Heart left ventricle (tissue), 16 donors: Measurements from ENCODE around the gene AFF3. TPM values are rescaled to one million over a fixed set of nuclear protein-coding genes. Genes with fewer than 3 reads are reported as not detected.
A peak's percentile ranks its signal among the peaks of the same experiment; 100 is the strongest.

ENCODE experiments used
- ATAC-seq, 4 donors: fragments of 200-7000 bp; cut with Tn5 transposase; one replicate each; pipeline ENCODE4 v1.9.1; 2020 to 2022; ENCODE audit warnings: moderate library complexity in 4 of 4, mild to moderate bottlenecking in 3 of 4, moderate number of reproducible peaks in 1 of 4
- DNase-seq, 5 donors: peaks; one replicate each; pipeline ENCODE4 v3.0.0-alpha.2; 2020
- H3K27ac ChIP-seq, 12 donors: fragments of 200-600 bp; sonication (generic) in 4 of 12; one replicate each; pipeline versions ENCODE4 v1.5.0 to v1.8.0; 2016 to 2022; ENCODE audit warnings: mild to moderate bottlenecking in 2 of 12
- H3K27me3 ChIP-seq, 9 donors: fragments of 200-600 bp; sonication (generic) in 2 of 9; one replicate each; pipeline versions ENCODE4 v1.5.1 to v1.8.0; 2016 to 2022; ENCODE audit warnings: mild to moderate bottlenecking in 3 of 9
- H3K36me3 ChIP-seq, 9 donors: fragments of 200-600 bp; sonication (generic) in 2 of 9; one replicate each; pipeline versions ENCODE4 v1.5.0 to v1.8.0; 2018 to 2022; ENCODE audit warnings: mild to moderate bottlenecking in 2 of 9
- H3K4me1 ChIP-seq, 12 donors: fragments of 200-600 bp; sonication (generic) in 4 of 12; one replicate each; pipeline versions ENCODE4 v1.5.0 to v1.8.0; 2016 to 2022; ENCODE audit warnings: mild to moderate bottlenecking in 3 of 12
- H3K4me3 ChIP-seq, 12 donors: fragments of 200-600 bp; sonication (generic) in 4 of 12; one replicate each; pipeline versions ENCODE4 v1.5.0 to v1.8.0; 2017 to 2022; ENCODE audit warnings: mild to moderate bottlenecking in 9 of 12, moderate library complexity in 4 of 12
- H3K9me3 ChIP-seq, 12 donors: fragments of 200-600 bp; sonication (generic) in 4 of 12; one replicate each; pipeline versions ENCODE4 v1.5.0 to v1.8.0; 2016 to 2022; ENCODE audit warnings: mild to moderate bottlenecking in 1 of 12
- POLR2A ChIP-seq, 2 donors: fragments of 450-650 bp; IDR thresholded peaks; one replicate each; pipeline ENCODE4 v1.6.1; 2017; ENCODE audit warnings: antibody characterized with exemption in 2 of 2, mild to moderate bottlenecking in 2 of 2, moderate library complexity in 2 of 2
- WGBS, 4 donors: extraction: QIAGEN DNeasy Blood & Tissue Kit in 2 of 4; methylation state at CpG; one replicate each; pipeline versions ENCODE4 v1.1.5 to v1.1.7; 2013 to 2018; 5-methylcytosine and 5-hydroxymethylcytosine counted together
- intact Hi-C, 10 donors: fragments of 100-400 bp; cut with DNase I; formaldehyde crosslinking; loops; one replicate each; pipeline versions ENCODE4 v1.11.1 to v1.14.2; 2022
- polyA plus RNA-seq, 2 donors: library from polyadenylated mRNA; stranded (reverse); fragments of 200-250 nt; gene quantifications; one replicate each; pipeline ENCODE4 v1.2.3, GENCODE V29; 2013
- total RNA-seq, 9 donors: library from RNA; depleted of rRNA in 2 of 9; stranded (reverse); fragments of >200 nt in 2 of 9; fragmentation: NEBNext Ultra II Directional in 3 of 9; extraction: Animal tissue kit (Norgen Biotek cat#: 25700) in 3 of 9; gene quantifications; one replicate each; pipeline versions ENCODE4 v1.1.0 to v1.2.4, GENCODE V29; 2016 to 2023
- TF ChIP-seq, protein P1 (sequence below), 12 donors: fragments of 200-600 bp; sonication (generic) in 4 of 12; IDR thresholded peaks; one replicate each; pipeline versions ENCODE4 v1.5.0 to v1.8.0; 2018 to 2022; ENCODE audit warnings: antibody characterized with exemption in 12 of 12, mild to moderate bottlenecking in 5 of 12
- donor health status: ischemic (EF 13 %, LVEDD 7.1; RV severe dilation, severe dysfunction).
- donor health status: healthy with polysubstance abuse.
- donor health status: DM: no; HTN: yes; CAD: no.
- donor health status: DM: no; HTN: no; CAD: no.
- donor health status: ischemic (EF 25% LVEDD 6.9; RV normal size, moderate dysfunction).
- donor health status: ischemic (EF 25% LVEDD 5.7; RV mildly dilated, moderate dysfunction).
- donor health status: healthy.
- donor health status: DM: yes; HTN: yes; CAD: no.
- donor health status: ischemic (EF 35%, LVEDD 5.7; RV mildly dilated, moderate dysfunction).
- donor health status: nonischemic (EF 11% LVEDD 7.7; RV severe dilation, severe dysfunction).
- donor health status: DM: yes; HTN: yes; CAD: no.
- donor health status: PGD.
- donor health status: ischemic (EF 29% LVEDD 5.4; RV normal size, mild dysfunction).
- donor health status: nonischemic (EF 23%, LVEDD 6.1; RV moderate dilation, normal function).

AFF3 gene
- total and polyA plus RNA-seq, 11 donors = 1.3 to 15.5 (median 4.7) TPM

DNA sequence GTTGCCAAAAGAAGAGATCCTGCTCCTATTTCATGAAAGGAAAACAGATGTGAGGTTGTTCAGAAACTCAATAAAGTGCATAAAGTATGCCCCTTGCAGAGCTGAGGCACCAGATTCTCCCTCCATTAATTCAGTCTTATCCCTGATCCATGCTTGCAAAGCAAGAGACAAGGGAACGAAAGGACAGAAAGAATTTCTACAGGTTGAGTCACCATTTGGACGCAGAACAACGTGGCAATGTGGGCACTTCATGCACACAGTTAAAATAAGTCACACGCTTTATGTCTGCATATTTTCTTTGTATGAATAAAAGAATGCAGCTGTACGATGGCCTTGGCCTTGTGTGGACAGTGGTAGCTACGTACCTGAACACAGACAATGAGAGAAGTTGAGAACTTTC is 330.8 kb downstream of the AFF3 start:
- Histone ChIP-seq H3K27ac (no peak overlapping the region), H3K27me3 (no peaks in the 10 kb centered on the region), H3K4me1 (peaks cover 0 to 8% (median 0%) of the 10 kb centered on the region in 12 donors), H3K9me3 (peaks cover 0 to 9% (median 0%) of the 10 kb centered on the region in 12 donors), H3K36me3 (no peaks in the 10 kb centered on the region), H3K4me3 (no peak overlapping the region)
- ATAC-seq (peak in 3 of 4 donors; percentile 22 to 50 (median 30)), DNase-seq (no peak)
- intact Hi-C loops = loop anchor here in 4 of 10 donors (10.0 kb wide), 2 partner anchors 257 to 433 kb away; no protein-coding TSS in a partner anchor
- TF ChIP-seq POLR2A (IDR thresholded peaks at IDR 0.05) = no peak
- TF ChIP-seq, protein P1, sequence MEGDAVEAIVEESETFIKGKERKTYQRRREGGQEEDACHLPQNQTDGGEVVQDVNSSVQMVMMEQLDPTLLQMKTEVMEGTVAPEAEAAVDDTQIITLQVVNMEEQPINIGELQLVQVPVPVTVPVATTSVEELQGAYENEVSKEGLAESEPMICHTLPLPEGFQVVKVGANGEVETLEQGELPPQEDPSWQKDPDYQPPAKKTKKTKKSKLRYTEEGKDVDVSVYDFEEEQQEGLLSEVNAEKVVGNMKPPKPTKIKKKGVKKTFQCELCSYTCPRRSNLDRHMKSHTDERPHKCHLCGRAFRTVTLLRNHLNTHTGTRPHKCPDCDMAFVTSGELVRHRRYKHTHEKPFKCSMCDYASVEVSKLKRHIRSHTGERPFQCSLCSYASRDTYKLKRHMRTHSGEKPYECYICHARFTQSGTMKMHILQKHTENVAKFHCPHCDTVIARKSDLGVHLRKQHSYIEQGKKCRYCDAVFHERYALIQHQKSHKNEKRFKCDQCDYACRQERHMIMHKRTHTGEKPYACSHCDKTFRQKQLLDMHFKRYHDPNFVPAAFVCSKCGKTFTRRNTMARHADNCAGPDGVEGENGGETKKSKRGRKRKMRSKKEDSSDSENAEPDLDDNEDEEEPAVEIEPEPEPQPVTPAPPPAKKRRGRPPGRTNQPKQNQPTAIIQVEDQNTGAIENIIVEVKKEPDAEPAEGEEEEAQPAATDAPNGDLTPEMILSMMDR (IDR thresholded peaks at IDR 0.05) = no peak
- 70 to 80% (median 76%) methylated on average over 6 of the region's 6 CpGs for WGBS, 4 donors

DNA sequence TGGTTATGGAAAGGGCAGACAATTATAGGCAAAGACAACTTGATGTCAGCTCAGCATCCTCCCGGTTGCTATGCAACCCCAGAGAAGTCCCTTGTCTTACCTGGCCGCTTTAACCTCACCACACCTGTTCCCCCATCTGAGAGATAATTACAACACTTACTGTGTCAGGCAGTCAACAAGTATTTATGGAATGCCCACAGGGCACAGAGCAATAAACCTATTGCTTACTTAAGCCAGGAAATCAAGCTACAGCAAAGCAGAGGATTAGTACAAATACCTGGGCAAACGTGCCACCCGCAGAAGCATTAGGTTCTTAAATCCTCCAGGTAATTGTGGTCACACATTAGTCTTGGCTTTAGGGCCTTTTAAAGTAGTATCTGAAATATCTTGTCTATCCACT is 332.2 kb downstream of the AFF3 start:
- no peaks in the 10 kb centered on the region for H3K36me3 ChIP-seq
- intact Hi-C loops = loop anchor here in 4 of 10 donors (10.0 kb wide), 2 partner anchors 255 to 435 kb away; no protein-coding TSS in a partner anchor
- H3K27ac ChIP-seq = no peak overlapping the region
- 75 to 93% (median 92%) methylated on average over 4 of the region's 4 CpGs for WGBS, 4 donors
- H3K4me3 ChIP-seq = no peak overlapping the region
- no peak for DNase-seq
- no peak for TF ChIP-seq POLR2A (IDR thresholded peaks at IDR 0.05)
- TF ChIP-seq, protein P1 (IDR thresholded peaks at IDR 0.05) = no peak
- peaks cover 0 to 8% (median 0%) of the 10 kb centered on the region in 12 donors for H3K4me1 ChIP-seq
- ATAC-seq = no peak
- H3K9me3 ChIP-seq = peaks cover 0 to under 1% (median 0%) of the 10 kb centered on the region in 12 donors
- no peaks in the 10 kb centered on the region for H3K27me3 ChIP-seq

DNA sequence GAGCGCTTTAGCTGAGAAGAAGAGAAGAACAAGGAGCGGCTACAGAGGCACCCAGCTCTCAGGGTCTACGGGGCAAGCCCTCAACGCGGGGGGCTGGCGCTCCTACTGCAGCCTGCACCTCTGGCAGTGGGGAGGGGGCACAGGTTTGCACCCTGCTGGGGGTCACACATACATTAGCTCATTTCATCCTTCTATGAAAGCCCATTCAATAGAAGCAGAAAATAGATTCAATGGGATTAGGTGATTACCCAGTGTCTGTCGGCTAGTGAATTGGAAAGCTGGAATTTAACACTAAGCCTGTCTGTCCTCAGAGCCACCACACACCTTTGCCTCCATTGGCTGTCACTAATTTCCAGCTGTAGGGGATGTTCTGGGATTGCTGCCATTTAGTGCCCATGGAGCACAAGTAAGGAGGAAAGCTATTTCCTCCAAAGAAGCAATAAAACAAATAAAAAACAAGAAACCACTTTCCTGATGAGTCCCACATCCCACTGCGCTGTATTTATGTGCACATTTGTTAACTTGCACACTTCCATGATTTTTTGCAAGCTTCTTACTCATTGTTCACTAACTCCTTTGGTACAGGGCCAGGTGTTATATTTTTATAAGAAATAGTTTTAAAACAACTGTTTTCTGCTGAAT is 333.0 kb downstream of the AFF3 start:
- WGBS, 4 donors = 85 to 92% (median 89%) methylated on average over 8 of the region's 8 CpGs

DNA sequence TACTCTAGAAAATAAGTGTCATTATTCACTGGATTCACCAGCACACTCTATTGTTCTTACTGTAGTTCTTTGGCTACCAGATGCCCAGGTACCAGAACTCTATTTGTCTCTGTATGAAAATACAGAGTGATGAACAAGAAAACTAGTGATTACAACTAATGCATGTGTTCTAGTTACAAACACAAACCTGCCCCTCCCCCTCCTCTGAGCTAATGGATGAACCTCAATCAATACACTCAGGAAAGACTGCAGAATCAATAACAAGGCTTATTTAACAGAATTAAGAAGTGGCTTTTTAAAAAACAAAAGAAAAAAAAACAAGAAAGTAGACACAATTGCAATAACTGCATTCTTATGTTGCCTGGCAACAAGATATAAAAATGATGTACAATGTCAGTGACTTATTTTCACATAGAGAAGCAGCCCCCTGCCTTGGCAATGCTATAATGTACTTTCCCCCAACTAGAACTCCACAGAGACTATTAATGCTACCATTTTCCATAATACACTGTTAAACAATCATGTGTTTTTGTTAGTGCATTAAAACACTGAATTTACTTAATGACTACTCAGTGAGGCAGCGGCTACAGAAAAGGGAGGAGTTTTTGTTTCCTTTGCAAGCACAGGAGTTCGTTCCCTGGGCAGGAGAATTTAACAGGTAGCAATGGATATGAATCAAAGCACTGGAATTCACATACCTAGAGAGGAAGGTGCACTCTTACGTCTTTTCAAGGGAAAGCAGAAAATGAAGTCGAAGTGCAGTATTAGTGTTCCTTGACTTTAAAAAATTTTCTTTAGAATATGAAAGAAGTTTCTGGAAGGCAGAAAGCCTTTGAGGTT is 333.8 kb downstream of the AFF3 start:
- H3K9me3 ChIP-seq = peaks cover 0 to 5% (median 0%) of the 10 kb centered on the region in 12 donors
- intact Hi-C loops = no loop called here
- no peak for DNase-seq
- H3K36me3 ChIP-seq = no peaks in the 10 kb centered on the region
- peaks cover 0 to 8% (median 0%) of the 10 kb centered on the region in 12 donors for H3K4me1 ChIP-seq
- no peak overlapping the region for H3K27ac ChIP-seq
- ATAC-seq = no peak
- WGBS, 4 donors = 88 to 90% (median 89%) methylated on average over 4 of the region's 4 CpGs
- no peak overlapping the region for H3K4me3 ChIP-seq
- no peaks in the 10 kb centered on the region for H3K27me3 ChIP-seq
- TF ChIP-seq, protein P1 (IDR thresholded peaks at IDR 0.05) = no peak
- TF ChIP-seq POLR2A (IDR thresholded peaks at IDR 0.05) = no peak

More for the DNA sequence above, 333.0 kb downstream of the AFF3 start:
- intact Hi-C loops = no loop called here
- no peak for TF ChIP-seq POLR2A (IDR thresholded peaks at IDR 0.05)
- H3K9me3 ChIP-seq = no peaks in the 10 kb centered on the region
- no peak for DNase-seq
- H3K36me3 ChIP-seq = no peaks in the 10 kb centered on the region
- H3K27me3 ChIP-seq = no peaks in the 10 kb centered on the region
- H3K27ac ChIP-seq = no peak overlapping the region
- peaks cover 0 to 8% (median 0%) of the 10 kb centered on the region in 12 donors for H3K4me1 ChIP-seq
- H3K4me3 ChIP-seq = no peak overlapping the region
- no peak for ATAC-seq
